K562 (cell line): ENCODE measurements around the gene MYLK4. TPM values are rescaled to one million over a fixed set of nuclear protein-coding genes. Genes with fewer than 3 reads are reported as not detected.

ENCODE experiments used
- HDAC3 ChIP-seq: fragments of 450-650 bp; IDR thresholded peaks from 2 replicates; pipeline ENCODE4 v1.6.1; 2018; ENCODE audit warnings: borderline replicate concordance, mild to moderate bottlenecking, moderate library complexity; ENCODE audit not compliant: partially characterized antibody
- JUN ChIP-seq, 2 experiments: sonication (generic) in 1 of 2; formaldehyde crosslinking in 1 of 2; IDR thresholded peaks; 2 replicates each; pipeline versions ENCODE4 v1.6.1 to v1.8.0; 2012 to 2022; ENCODE audit warnings: borderline replicate concordance in 2 of 2, mild to moderate bottlenecking in 2 of 2, improper control_type of control experiment in 1 of 2, low read depth in 1 of 2, low read length in 1 of 2, missing genetic modification reagents in 1 of 2
- NCOA1 ChIP-seq: fragments of 450-650 bp; IDR thresholded peaks from 2 replicates; pipeline ENCODE4 v1.6.1; 2016; ENCODE audit warnings: low read depth
- NCOA4 ChIP-seq: fragments of 450-650 bp; IDR thresholded peaks from 2 replicates; pipeline ENCODE4 v1.6.1; 2018; ENCODE audit warnings: mild to moderate bottlenecking; ENCODE audit not compliant: partially characterized antibody
- THRAP3 ChIP-seq: fragments of 450-650 bp; IDR thresholded peaks from 2 replicates; pipeline ENCODE4 v1.6.1; 2016; ENCODE audit warnings: mild to moderate bottlenecking, inconsistent platforms, borderline replicate concordance
- XRCC5 ChIP-seq: fragments of 200-400 bp; formaldehyde crosslinking; IDR thresholded peaks from 2 replicates; pipeline ENCODE4 v1.6.1; 2017; ENCODE audit warnings: low read depth, mild to moderate bottlenecking, low read length
- ZC3H11A ChIP-seq: IDR thresholded peaks from 2 replicates; pipeline ENCODE4 v1.6.1; 2012; ENCODE audit warnings: low read depth, low read length, improper control_type of control experiment
- ZNF133 ChIP-seq: fragments of 250-450 bp; sonication (Bioruptor Pico); IDR thresholded peaks from 2 replicates; pipeline ENCODE4 v1.4.0; 2020; ENCODE audit warnings: mild to moderate bottlenecking
- ZNF445 ChIP-seq: fragments of 250-450 bp; sonication (Bioruptor Pico); IDR thresholded peaks from 2 replicates; pipeline ENCODE4 v1.4.0; 2020; ENCODE audit warnings: low read depth, mild to moderate bottlenecking, moderate library complexity
- polyA plus RNA-seq, 8 experiments: library from polyadenylated mRNA; depleted of rRNA in 4 of 8; stranded (reverse) in 5 of 8; unstranded in 3 of 8; fragments of >200 nt; fragmentation: Nextera tagmentation in 2 of 8; fragmentation: Illumina TruSeq in 1 of 8; extraction: Ambion mirVana in 2 of 8; extraction: Trizol in 1 of 8; gene quantifications; 2 replicates each; pipeline versions ENCODE4 v1.2.1 to v1.2.3, GENCODE V29; 2011 to 2014; ENCODE audit warnings: inconsistent platforms in 1 of 8, missing spikeins in 1 of 8
- total RNA-seq, 7 experiments: library from RNA; depleted of rRNA in 6 of 7; stranded (reverse); fragments of >200 nt in 6 of 7; fragmentation: Illumina TruSeq in 2 of 7; extraction: Trizol in 2 of 7; gene quantifications; 2 replicates each; pipeline versions ENCODE4 v1.2.1 to v1.2.3, GENCODE V29; 2011 to 2021; ENCODE audit warnings: low replicate concordance in 1 of 7
- TF ChIP-seq, protein P1 (sequence below), 2 experiments: fragments of 450-650 bp; IDR thresholded peaks; 2 replicates each; pipeline ENCODE4 v1.6.1; 2016
- TF ChIP-seq, protein P2 (sequence below): fragments of 450-650 bp; conservative IDR thresholded peaks from 2 replicates; pipeline ENCODE4 v1.6.1; 2016; ENCODE audit warnings: missing genetic modification characterization, low read depth, mild to moderate bottlenecking, control low read depth, missing compliant biosample characterization
- TF ChIP-seq, protein P3 (sequence below), 3 experiments: fragments of 200-800 bp in 1 of 3; sonication (Bioruptor generic) in 1 of 3; sonication (generic) in 1 of 3; formaldehyde crosslinking in 1 of 3; IDR thresholded peaks; 2 replicates each; pipeline versions ENCODE4 v1.6.1 to v1.8.0; 2016 to 2022; ENCODE audit warnings: mild to moderate bottlenecking in 2 of 3, missing compliant biosample characterization in 2 of 3, missing genetic modification characterization in 2 of 3, missing genetic modification reagents in 1 of 3
- TF ChIP-seq, protein P4 (sequence below): fragments of 250-450 bp; sonication (Bioruptor Pico); IDR thresholded peaks from 2 replicates; pipeline ENCODE4 v1.8.0; 2022; ENCODE audit warnings: moderate library complexity, mild to moderate bottlenecking, inconsistent platforms
- TF ChIP-seq, protein P5 (sequence below): fragments of 250-450 bp; sonication (Bioruptor Pico); IDR thresholded peaks from 2 replicates; pipeline ENCODE4 v1.8.0; 2021; ENCODE audit warnings: moderate library complexity, mild to moderate bottlenecking, inconsistent platforms

The MYLK4 gene
- total and polyA plus RNA-seq, 9 of the 15 experiments (the other 6 are each of a cell fraction or from before 2014, with no cell fraction given): 0.01 to 0.15 (median 0.06) TPM

DNA sequence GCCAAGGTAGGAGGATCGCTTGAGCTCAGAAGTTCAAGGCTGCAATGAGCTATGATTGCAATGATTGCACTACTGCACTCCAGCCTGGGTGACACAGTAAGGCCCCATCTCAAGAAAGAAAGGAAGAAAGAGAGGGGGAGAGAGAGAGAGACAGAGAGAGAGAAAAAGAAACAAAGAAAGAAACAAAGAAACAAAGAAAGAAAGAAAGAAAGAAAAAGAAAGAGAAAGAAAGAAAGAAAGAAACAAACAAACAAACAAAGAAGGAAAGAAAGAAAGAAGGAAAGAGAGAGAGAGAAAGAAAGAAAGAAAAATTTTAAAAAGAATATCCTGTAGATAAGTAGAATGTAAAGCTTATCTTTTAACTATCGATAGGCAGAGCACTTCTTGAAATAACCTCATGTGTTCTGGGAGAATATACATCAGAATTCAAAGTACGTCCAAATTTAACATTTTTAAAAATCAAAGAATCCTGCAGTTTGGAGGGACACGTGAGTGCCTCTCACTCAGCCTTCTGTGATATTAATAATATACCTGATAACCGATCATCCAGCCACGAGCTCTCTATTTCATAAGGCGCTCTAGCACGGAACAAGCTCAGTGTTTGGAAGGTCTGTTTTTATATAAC lies 25.2 kb downstream of the MYLK4 start (continued):
- TF ChIP-seq HDAC3: no peak
- TF ChIP-seq, protein P1, sequence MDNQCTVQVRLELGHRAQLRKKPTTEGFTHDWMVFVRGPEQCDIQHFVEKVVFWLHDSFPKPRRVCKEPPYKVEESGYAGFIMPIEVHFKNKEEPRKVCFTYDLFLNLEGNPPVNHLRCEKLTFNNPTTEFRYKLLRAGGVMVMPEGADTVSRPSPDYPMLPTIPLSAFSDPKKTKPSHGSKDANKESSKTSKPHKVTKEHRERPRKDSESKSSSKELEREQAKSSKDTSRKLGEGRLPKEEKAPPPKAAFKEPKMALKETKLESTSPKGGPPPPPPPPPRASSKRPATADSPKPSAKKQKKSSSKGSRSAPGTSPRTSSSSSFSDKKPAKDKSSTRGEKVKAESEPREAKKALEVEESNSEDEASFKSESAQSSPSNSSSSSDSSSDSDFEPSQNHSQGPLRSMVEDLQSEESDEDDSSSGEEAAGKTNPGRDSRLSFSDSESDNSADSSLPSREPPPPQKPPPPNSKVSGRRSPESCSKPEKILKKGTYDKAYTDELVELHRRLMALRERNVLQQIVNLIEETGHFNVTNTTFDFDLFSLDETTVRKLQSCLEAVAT (IDR thresholded peaks at IDR 0.05): peak; percentile 24 to 63; a peak in 1 of 4 replicates
- TF ChIP-seq ZC3H11A: no peak
- TF ChIP-seq, protein P2, sequence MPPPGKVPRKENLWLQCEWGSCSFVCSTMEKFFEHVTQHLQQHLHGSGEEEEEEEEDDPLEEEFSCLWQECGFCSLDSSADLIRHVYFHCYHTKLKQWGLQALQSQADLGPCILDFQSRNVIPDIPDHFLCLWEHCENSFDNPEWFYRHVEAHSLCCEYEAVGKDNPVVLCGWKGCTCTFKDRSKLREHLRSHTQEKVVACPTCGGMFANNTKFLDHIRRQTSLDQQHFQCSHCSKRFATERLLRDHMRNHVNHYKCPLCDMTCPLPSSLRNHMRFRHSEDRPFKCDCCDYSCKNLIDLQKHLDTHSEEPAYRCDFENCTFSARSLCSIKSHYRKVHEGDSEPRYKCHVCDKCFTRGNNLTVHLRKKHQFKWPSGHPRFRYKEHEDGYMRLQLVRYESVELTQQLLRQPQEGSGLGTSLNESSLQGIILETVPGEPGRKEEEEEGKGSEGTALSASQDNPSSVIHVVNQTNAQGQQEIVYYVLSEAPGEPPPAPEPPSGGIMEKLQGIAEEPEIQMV: 0 out of 2 replicates have a peak, but pooled peaks have one; percentile 45
- TF ChIP-seq, protein P3, sequence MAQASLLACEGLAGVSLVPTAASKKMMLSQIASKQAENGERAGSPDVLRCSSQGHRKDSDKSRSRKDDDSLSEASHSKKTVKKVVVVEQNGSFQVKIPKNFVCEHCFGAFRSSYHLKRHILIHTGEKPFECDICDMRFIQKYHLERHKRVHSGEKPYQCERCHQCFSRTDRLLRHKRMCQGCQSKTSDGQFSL (CRISPR knock-in tag; IDR thresholded peaks at IDR 0.05): no peak
- TF ChIP-seq, protein P3 (tag; IDR thresholded peaks at IDR 0.05): no peak
- TF ChIP-seq XRCC5: no peak
- TF ChIP-seq NCOA1: no peak
- no peak for TF ChIP-seq NCOA4
- TF ChIP-seq, protein P4, sequence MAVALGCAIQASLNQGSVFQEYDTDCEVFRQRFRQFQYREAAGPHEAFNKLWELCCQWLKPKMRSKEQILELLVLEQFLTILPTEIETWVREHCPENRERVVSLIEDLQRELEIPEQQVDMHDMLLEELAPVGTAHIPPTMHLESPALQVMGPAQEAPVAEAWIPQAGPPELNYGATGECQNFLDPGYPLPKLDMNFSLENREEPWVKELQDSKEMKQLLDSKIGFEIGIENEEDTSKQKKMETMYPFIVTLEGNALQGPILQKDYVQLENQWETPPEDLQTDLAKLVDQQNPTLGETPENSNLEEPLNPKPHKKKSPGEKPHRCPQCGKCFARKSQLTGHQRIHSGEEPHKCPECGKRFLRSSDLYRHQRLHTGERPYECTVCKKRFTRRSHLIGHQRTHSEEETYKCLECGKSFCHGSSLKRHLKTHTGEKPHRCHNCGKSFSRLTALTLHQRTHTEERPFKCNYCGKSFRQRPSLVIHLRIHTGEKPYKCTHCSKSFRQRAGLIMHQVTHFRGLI (CRISPR knock-in tag): no peak
- no peak for TF ChIP-seq ZNF133
- TF ChIP-seq, protein P5, sequence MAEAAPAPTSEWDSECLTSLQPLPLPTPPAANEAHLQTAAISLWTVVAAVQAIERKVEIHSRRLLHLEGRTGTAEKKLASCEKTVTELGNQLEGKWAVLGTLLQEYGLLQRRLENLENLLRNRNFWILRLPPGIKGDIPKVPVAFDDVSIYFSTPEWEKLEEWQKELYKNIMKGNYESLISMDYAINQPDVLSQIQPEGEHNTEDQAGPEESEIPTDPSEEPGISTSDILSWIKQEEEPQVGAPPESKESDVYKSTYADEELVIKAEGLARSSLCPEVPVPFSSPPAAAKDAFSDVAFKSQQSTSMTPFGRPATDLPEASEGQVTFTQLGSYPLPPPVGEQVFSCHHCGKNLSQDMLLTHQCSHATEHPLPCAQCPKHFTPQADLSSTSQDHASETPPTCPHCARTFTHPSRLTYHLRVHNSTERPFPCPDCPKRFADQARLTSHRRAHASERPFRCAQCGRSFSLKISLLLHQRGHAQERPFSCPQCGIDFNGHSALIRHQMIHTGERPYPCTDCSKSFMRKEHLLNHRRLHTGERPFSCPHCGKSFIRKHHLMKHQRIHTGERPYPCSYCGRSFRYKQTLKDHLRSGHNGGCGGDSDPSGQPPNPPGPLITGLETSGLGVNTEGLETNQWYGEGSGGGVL (CRISPR knock-in tag): no peak
- TF ChIP-seq THRAP3: peak; percentile 83
- no peak for TF ChIP-seq JUN (IDR thresholded peaks at IDR 0.05; ENCODE audit: borderline replicate concordance, low read depth, low read length)
- no peak for TF ChIP-seq JUN (CRISPR knock-in tag; IDR thresholded peaks at IDR 0.05; ENCODE audit: borderline replicate concordance)
- TF ChIP-seq ZNF445 (CRISPR knock-in tag): no peak
